Loucy (cell line): ENCODE measurements around the gene FBXL14.

Source experiments
- H2AFZ ChIP-seq: fragments of 200-600 bp; sonication (generic); 2 replicates; pipeline ENCODE4 v1.6.0; 2016; ENCODE audit warnings: antibody characterized with exemption, mild to moderate bottlenecking, low read length, moderate library complexity
- H3F3A ChIP-seq: fragments of 200-600 bp; 2 replicates; pipeline ENCODE4 v1.6.0; 2016; ENCODE audit warnings: antibody characterized with exemption, low read depth, mild to moderate bottlenecking
- H3K27me3 ChIP-seq: fragments of 200-600 bp; sonication (generic); 2 replicates; pipeline ENCODE4 v1.6.1; 2014; ENCODE audit warnings: low read length, mild to moderate bottlenecking; ENCODE audit not compliant: insufficient read depth, poor library complexity, severe bottlenecking
- H3K36me3 ChIP-seq: fragments of 200-600 bp; sonication (generic); 2 replicates; pipeline ENCODE4 v1.6.1; 2016; ENCODE audit warnings: low read length; ENCODE audit not compliant: insufficient read depth
- H3K4me1 ChIP-seq: fragments of 200-600 bp; sonication (generic); 2 replicates; pipeline ENCODE4 v1.5.1; 2014; ENCODE audit warnings: low read length, mild to moderate bottlenecking; ENCODE audit not compliant: insufficient read depth, poor library complexity, severe bottlenecking
- H3K4me2 ChIP-seq: fragments of 200-600 bp; sonication (generic); 2 replicates; pipeline ENCODE4 v1.6.0; 2014; ENCODE audit warnings: antibody characterized with exemption, low read length, low read depth, mild to moderate bottlenecking; ENCODE audit not compliant: poor library complexity, severe bottlenecking
- H3K4me3 ChIP-seq: fragments of 200-600 bp; sonication (generic); 2 replicates; pipeline ENCODE4 v1.5.1; 2014; ENCODE audit warnings: low read length, mild to moderate bottlenecking, mixed read lengths; ENCODE audit not compliant: poor library complexity, severe bottlenecking
- H3K79me2 ChIP-seq: fragments of 200-600 bp; sonication (generic); 2 replicates; pipeline ENCODE4 v1.6.1; 2014; ENCODE audit warnings: low read length; ENCODE audit not compliant: insufficient read depth
- H3K9ac ChIP-seq: fragments of 200-600 bp; sonication (generic); 2 replicates; pipeline ENCODE4 v1.6.0; 2014; ENCODE audit warnings: mild to moderate bottlenecking, low read depth, low read length, moderate library complexity; ENCODE audit not compliant: poor library complexity, severe bottlenecking
- H3K9me2 ChIP-seq: fragments of 200-600 bp; sonication (generic); replicated peaks from 2 replicates; pipeline ENCODE4 v1.6.1; 2016; ENCODE audit warnings: low read depth, low read length, mixed read lengths
- H3K9me3 ChIP-seq: fragments of 200-600 bp; sonication (generic); 2 replicates; pipeline ENCODE4 v1.6.1; 2014; ENCODE audit warnings: mild to moderate bottlenecking, antibody characterized with exemption, low read length, low read depth; ENCODE audit not compliant: insufficient read depth
- H4K20me1 ChIP-seq: fragments of 200-600 bp; sonication (generic); 2 replicates; pipeline ENCODE4 v1.6.0; 2014; ENCODE audit warnings: antibody characterized with exemption, low read length, mild to moderate bottlenecking; ENCODE audit not compliant: insufficient read depth, poor library complexity, severe bottlenecking
- CTCF ChIP-seq: fragments of 200-600 bp; sonication (generic); conservative IDR thresholded peaks from 2 replicates; pipeline ENCODE4 v1.5.1; 2014; ENCODE audit warnings: mild to moderate bottlenecking, antibody characterized with exemption, low read length
- EZH2phosphoT487 ChIP-seq: fragments of 200-600 bp; IDR thresholded peaks from 2 replicates; pipeline ENCODE4 v1.6.1; 2018; ENCODE audit warnings: antibody characterized with exemption, mild to moderate bottlenecking, moderate library complexity, borderline replicate concordance

FBXL14 gene

GRCh38 chr12:1530592-1531152, 63.7 kb downstream of the FBXL14 start:
- no peaks in the 10 kb centered on the region for H3K36me3 ChIP-seq
- H3K79me2 ChIP-seq = no peaks in the 10 kb centered on the region
- H3K4me1 ChIP-seq = peaks cover 37% of the 10 kb centered on the region
- H3K9me2 ChIP-seq = no peaks in the 10 kb centered on the region
- H3K4me3 ChIP-seq = no peak overlapping the region
- H4K20me1 ChIP-seq = no peaks in the 10 kb centered on the region
- H3K4me2 ChIP-seq = no peak overlapping the region
- H3K9ac ChIP-seq = no peak overlapping the region
- TF ChIP-seq EZH2phosphoT487 (no peak), CTCF (no peak)
- no peaks in the 10 kb centered on the region for H3K9me3 ChIP-seq
- H3K27me3 ChIP-seq = no peaks in the 10 kb centered on the region
- no peak overlapping the region for H2AFZ ChIP-seq
- H3F3A ChIP-seq = no peaks in the 10 kb centered on the region

- H2AFZ ChIP-seq = no peak overlapping the region
- H3K4me3 ChIP-seq = no peak overlapping the region
- H3F3A ChIP-seq = no peaks in the 10 kb centered on the region
- H3K27me3 ChIP-seq = no peaks in the 10 kb centered on the region
- H3K9me2 ChIP-seq = no peaks in the 10 kb centered on the region
- H3K79me2 ChIP-seq = no peaks in the 10 kb centered on the region
- no peaks in the 10 kb centered on the region for H3K9me3 ChIP-seq
- H3K4me1 ChIP-seq = peaks cover 30% of the 10 kb centered on the region
- H3K9ac ChIP-seq = no peak overlapping the region
- no peaks in the 10 kb centered on the region for H4K20me1 ChIP-seq
- TF ChIP-seq EZH2phosphoT487 = no peak
- TF ChIP-seq CTCF = no peak
- no peak overlapping the region for H3K4me2 ChIP-seq
- no peaks in the 10 kb centered on the region for H3K36me3 ChIP-seq
These were observed 64.4 kb downstream of the FBXL14 start for GRCh38 chr12:1529862-1530591.

DNA sequence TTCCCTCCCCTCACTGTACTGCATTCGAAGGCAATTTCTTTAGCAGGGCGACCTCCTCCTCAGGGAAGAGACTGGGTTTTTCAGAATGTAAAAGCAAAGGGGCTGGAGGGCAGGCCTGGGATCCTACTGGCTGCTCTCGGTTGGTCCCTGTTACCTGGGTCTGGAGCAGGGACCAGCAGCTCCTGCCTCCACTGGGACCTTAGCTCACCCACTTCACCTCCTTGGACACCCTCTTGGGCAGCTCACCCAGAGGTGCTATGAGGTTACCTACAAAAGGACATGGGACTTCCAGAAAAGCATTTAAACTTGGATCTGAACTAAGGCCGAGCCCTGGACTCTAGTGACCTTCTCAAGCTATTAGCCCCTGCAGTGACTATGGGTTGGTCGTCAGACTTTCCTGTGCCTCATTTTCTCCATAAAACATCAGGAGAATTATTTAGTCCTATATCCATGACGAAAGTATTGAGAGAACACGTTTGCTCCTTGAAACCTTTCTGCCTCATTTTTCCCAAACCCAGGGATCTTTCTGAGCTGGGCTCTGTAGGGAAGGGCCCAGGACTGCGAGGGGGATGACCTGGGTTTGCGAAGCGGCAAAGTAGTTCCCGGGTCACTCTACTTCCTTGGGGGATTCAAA, 65.0 kb downstream of the FBXL14 start:
- Histone ChIP-seq H3K4me3 (no peak overlapping the region), H3K9ac (no peak overlapping the region), H3K36me3 (no peaks in the 10 kb centered on the region), H3K9me3 (no peaks in the 10 kb centered on the region), H3K9me2 (no peaks in the 10 kb centered on the region), H3K27me3 (no peaks in the 10 kb centered on the region), H4K20me1 (no peaks in the 10 kb centered on the region), H3K4me2 (no peak overlapping the region), H2AFZ (no peak overlapping the region), H3F3A (no peaks in the 10 kb centered on the region), H3K4me1 (peaks cover 24% of the 10 kb centered on the region), H3K79me2 (no peaks in the 10 kb centered on the region)
- no peak for TF ChIP-seq EZH2phosphoT487
- TF ChIP-seq CTCF = no peak
